Brain microvascular endothelial cell (primary cell): ENCODE results near the gene GPA33.

ENCODE experiments used
- DNase-seq: peaks from one replicate; pipeline ENCODE4 v3.0.0-alpha.2; 2020
- H3K27ac ChIP-seq: fragments of 250-450 bp; sonication (Bioruptor Pico); 2 replicates; pipeline ENCODE4 v1.5.1; 2020; ENCODE audit warnings: mild to moderate bottlenecking, moderate library complexity
- H3K27me3 ChIP-seq: fragments of 250-450 bp; sonication (Bioruptor Pico); replicated peaks from 2 replicates; pipeline ENCODE4 v1.5.1; 2020; ENCODE audit warnings: mild to moderate bottlenecking
- H3K36me3 ChIP-seq: fragments of 250-450 bp; sonication (Bioruptor Pico); replicated peaks from 2 replicates; pipeline ENCODE4 v1.5.1; 2020; ENCODE audit warnings: mild to moderate bottlenecking
- H3K4me3 ChIP-seq: 2 replicates; pipeline ENCODE4 v1.5.1; 2011; ENCODE audit warnings: low read depth, mild to moderate bottlenecking, control low read depth, low read length, moderate library complexity
- in situ Hi-C: cut with HindIII; loops from 2 replicates; pipeline ENCODE4 v1.10.0; 2017; ENCODE audit warnings: low sequenced_read_pairs, low pct_ligation_motif_present
- TF ChIP-seq, protein P1 (sequence below): IDR thresholded peaks from 2 replicates; pipeline ENCODE4 v1.5.1; 2011; ENCODE audit warnings: low read depth, mild to moderate bottlenecking, moderate library complexity, low read length, control low read depth, inconsistent platforms; ENCODE audit errors: missing control alignments

Gene GPA33

DNA sequence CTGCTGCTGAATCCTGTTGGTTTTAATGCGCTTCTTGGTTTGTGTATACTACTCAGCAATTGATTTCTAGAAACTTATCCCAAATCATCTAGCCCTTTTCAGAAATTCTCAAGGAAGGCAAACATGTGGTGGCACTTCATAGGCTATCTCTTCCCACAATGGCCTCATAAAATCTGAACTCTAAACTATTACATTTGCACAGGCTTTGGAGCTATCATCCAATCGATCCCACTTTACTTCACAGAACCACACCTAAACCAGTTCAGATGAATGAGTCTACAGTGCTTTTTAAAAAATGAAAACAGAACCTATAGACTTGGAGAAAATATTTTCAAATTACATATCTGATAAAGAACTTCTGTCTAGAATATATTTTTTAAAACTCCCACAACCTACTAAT is 10.6 kb upstream of the GPA33 start:
- no peak for DNase-seq
- peaks cover 15% of the 10 kb centered on the region for H3K27me3 ChIP-seq
- no peak overlapping the region for H3K4me3 ChIP-seq
- TF ChIP-seq, protein P1, sequence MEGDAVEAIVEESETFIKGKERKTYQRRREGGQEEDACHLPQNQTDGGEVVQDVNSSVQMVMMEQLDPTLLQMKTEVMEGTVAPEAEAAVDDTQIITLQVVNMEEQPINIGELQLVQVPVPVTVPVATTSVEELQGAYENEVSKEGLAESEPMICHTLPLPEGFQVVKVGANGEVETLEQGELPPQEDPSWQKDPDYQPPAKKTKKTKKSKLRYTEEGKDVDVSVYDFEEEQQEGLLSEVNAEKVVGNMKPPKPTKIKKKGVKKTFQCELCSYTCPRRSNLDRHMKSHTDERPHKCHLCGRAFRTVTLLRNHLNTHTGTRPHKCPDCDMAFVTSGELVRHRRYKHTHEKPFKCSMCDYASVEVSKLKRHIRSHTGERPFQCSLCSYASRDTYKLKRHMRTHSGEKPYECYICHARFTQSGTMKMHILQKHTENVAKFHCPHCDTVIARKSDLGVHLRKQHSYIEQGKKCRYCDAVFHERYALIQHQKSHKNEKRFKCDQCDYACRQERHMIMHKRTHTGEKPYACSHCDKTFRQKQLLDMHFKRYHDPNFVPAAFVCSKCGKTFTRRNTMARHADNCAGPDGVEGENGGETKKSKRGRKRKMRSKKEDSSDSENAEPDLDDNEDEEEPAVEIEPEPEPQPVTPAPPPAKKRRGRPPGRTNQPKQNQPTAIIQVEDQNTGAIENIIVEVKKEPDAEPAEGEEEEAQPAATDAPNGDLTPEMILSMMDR = no peak
- in situ Hi-C loops = no loop called here
- H3K27ac ChIP-seq = no peak overlapping the region
- no peaks in the 10 kb centered on the region for H3K36me3 ChIP-seq

DNA sequence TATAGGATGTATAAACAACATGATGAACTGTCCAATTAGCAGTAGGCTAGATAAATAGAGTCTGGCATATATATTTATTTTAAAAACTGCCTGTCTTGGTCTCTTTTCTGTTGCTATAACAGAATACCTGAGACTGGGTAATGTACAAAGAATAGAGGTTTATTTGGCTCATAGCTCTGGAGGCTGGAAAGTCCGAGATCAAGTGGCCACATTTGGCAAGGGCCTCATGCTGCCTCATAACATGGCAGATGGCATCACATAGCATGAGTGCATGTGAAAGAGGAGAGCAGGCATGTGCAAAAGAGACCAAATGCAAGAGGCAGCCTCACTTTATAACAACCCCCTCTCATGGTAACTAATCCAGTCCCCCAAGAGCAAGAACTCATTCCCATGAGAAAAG is 9.7 kb upstream of the GPA33 start:
- peaks cover 9% of the 10 kb centered on the region for H3K27me3 ChIP-seq
- TF ChIP-seq, protein P1 = no peak
- no peak overlapping the region for H3K27ac ChIP-seq
- DNase-seq = no peak
- H3K4me3 ChIP-seq = no peak overlapping the region
- no peaks in the 10 kb centered on the region for H3K36me3 ChIP-seq
- in situ Hi-C loops = no loop called here

DNA sequence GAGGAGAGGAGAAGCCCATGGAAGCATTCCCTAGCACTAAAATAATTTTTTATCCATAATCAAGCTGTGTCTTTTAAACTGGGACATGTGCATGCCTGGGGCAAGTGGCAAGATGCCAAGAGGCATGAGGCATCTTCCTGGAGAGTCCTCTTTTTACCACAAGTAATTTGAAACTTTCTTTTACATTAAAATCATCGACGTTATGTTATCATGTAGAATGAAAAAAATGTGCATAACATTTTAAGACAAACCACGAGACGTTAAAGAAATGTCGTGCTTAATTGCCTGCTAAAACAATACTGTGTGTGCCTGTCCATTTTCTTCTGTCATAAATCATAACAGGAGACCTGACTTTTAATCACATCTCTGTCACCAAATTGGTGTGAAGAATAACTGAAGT is 5.2 kb upstream of the GPA33 start:
- DNase-seq = peak; percentile 73
- Histone ChIP-seq H3K36me3 (no peaks in the 10 kb centered on the region), H3K4me3 (no peak overlapping the region), H3K27me3 (no peaks in the 10 kb centered on the region), H3K27ac (no peak overlapping the region)
- TF ChIP-seq, protein P1 = no peak
- in situ Hi-C loops = no loop called here

DNA sequence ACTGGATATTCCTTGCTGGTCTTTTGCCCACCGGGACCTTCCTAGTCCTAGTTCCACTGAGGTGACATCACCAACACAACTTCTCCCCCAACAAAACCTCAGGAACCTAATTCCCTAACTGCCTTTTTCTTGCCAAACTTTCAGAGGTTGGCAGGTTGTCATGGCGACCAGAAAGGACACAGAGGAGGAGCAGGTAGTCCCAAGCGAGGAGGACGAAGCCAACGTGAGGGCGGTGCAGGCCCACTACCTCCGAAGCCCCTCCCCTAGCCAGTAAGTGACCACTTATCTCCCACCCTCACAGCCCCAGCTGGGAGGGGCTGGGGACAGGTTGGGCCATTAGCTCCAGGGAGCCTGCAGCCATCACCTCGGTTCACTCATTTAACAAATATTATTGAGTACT is 4.5 kb upstream of the GPA33 start:
- DNase-seq = no peak
- in situ Hi-C loops = no loop called here
- Histone ChIP-seq H3K4me3 (no peak overlapping the region), H3K27ac (no peak overlapping the region), H3K27me3 (no peaks in the 10 kb centered on the region), H3K36me3 (no peaks in the 10 kb centered on the region)
- TF ChIP-seq, protein P1 = no peak

DNA sequence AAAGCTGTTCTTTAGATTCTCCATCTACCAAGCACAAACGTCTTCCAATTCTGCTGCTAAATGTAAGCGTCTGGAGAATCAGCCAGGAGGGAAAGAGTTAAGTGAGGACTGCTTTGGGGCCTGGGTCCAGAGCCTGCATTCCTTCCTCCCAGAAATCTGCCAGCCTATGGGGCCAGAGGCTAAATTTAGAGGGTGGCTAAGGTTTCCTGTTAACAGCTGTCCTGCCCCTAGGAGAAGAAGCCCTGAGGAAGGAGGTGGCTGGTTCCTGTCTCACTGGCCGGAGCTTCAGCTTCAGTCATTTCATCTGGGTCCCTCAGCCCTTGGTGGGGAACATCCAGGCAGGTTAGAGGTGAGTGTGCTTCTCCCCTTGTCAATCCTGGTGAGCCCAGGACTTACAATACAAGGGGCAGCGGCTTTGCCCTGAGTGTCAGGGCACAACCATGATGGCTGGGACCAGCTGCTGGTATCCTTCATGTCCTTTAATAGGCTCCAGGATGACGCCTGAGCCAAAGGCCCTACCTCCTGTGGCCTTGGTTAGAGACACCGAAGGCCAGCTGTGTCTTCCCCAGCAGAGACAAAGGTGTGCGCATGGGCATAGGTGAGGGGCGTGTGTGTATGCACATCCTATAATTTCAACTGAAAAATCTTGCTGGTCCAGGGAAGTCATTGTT is 3.8 kb upstream of the GPA33 start, which contains the start of gene STYXL2:
Gene STYXL2, plus strand, starts transcription at position 230 of the 671 bp plus-strand sequence. CDS start 775 bp downstream, outside the sequence.
- Histone ChIP-seq H3K36me3 (no peaks in the 10 kb centered on the region), H3K4me3 (no peak within 1 kb of the TSS), H3K27ac (no peak within 1 kb of the TSS), H3K27me3 (no peaks in the 10 kb centered on the region)
- TF ChIP-seq, protein P1 = no peak
- no peak for DNase-seq
- in situ Hi-C loops = no loop called here

DNA sequence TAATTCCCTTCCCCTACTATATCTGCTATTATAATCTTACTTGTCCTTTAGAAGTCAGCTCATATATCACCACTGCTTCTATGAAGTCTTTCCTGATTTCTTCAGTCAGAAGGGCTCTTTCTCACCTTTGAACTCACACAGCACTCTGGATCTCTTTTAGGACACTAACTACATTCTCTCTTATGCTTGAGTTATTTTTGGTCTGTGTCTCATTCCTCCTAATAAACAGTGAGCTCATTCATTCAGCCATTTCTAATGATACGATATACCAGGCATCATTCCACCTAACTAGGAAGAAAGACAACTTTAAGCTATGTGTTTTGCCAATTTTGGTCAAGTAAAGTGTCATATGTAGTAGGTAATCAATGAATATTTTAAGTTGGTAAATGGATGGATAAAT is 2.5 kb upstream of the GPA33 start:
- Histone ChIP-seq H3K27ac (no peak overlapping the region), H3K36me3 (no peaks in the 10 kb centered on the region), H3K4me3 (no peak overlapping the region), H3K27me3 (no peaks in the 10 kb centered on the region)
- TF ChIP-seq, protein P1 = no peak
- in situ Hi-C loops = no loop called here
- DNase-seq = no peak
